GM18517 (cell line): Measurements from ENCODE around the gene TTLL1.

Experiments
- ATAC-seq: cut with Tn5 transposase; IDR thresholded peaks from one replicate; pipeline ENCODE4 v1.9.1; 2021; ENCODE audit warnings: mild to moderate bottlenecking, moderate library complexity; ENCODE audit not compliant: unreplicated experiment

The TTLL1 gene

DNA sequence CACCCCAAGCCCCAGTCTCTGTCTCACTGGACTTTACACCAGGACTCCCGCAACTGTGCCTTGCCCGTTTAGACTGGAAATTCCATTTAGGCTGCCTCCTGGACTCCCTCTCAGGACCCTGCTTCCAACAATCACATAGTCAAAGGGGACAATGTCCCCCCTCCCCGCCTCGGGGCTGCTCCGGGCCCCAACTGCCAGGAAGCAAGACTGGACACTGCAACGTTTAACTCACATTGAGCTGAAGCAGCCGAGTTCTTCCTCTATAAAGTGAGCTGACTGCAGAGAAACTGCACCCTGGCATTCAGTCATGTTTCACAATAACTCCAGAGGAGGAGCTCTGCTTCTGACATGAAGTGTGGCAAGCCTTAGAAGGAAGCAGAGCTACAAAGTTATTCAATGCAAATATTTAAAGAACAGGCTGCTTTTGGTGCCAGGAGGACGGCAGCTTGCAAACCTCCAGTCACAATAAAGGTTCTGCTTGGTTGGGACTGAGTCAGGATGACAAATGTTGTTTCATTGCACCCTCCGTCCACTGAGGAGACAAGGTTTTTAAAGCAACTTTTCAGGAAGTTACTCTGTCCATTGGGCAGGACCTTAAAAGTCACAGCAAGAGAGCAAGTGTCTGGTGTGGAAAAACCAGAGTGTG is 94.2 kb downstream of the TTLL1 start:
- no peak for ATAC-seq

DNA sequence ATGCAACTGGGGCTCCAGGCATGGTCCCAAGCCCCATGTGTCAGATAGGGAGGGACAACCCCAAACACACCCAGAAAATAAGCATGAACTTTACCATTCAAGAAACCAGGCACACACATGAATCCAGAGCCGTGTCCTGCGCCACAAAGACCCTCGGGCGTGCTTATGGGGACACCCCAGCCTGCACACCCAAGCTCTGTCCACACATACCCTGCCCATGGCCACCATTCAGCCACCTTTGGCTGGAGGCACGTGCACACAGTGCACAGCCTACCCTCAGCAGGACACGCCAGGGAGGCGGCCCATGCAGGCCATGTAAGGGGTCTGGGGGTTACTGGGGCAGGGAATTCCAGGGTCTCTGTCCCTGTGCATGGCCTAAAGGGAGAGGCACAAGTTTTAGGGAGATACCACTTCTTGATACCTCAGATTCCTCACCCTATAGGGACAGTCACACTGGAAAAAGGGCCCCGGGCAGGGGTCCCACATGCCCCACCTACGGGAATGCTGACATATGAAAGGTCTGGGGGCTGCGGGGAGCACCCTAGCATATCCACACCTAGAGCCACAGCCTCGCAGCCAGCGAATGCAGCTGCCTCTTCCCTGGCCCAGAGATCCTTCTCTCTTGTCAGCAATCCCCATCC is 94.8 kb downstream of the TTLL1 start:
- ATAC-seq: no peak

DNA sequence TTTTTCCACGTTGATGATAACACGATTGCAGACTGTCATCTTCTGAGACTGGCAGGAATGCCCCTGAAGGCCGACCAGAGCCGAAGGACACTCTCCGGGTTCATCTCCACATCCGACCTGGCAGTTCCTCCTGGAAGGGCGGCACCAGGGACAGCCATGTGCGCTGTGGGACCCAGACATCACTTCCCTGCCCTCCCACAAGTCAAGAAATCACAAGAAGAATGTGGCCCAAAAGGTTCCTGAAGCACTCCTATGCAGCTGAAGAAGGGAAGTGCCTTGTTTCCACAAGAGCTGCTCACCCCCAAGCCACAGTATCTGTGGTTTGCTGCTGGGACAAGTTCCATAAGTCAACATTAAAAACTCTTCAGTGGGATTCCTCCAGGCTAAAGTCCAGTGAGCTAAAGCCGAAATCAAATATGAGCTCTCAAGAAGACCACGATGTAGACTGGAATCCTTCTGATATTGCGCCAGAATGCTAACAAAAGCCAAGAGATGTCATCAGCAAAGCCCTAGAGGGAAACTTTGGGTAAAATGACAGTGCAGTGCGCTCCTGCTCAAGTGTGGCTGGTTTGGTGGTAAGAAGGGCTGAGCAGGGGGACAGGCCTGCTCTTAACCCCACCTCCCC is 95.4 kb downstream of the TTLL1 start:
- no peak for ATAC-seq

DNA sequence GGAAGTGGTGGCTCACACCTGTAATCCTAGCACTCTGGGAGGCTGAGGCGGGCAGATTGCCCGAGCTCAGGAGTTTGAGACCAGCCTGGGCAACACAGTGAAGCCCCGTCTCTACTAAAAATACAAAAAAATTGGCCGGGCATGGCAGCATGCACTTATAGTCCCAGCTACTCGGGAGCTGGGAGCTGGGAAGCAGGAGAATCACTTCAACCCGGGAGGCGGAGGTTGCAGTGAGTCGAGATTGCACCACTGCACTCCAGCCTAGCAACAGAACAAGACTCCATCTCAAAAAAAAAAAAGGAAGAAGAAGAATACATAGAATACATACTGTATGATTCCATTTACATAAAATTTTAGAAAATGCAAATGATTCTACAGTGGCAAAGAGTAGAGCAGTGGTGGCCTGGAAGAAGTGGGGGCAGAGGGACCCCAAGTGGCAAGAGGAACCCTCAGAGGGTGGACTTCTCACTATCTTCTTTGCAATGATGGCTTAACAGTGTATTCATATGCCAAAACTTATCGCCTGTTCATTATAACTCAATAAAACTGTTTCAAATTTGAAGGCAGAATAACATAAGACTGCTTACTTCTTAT is 96.2 kb downstream of the TTLL1 start:
- no peak for ATAC-seq

DNA sequence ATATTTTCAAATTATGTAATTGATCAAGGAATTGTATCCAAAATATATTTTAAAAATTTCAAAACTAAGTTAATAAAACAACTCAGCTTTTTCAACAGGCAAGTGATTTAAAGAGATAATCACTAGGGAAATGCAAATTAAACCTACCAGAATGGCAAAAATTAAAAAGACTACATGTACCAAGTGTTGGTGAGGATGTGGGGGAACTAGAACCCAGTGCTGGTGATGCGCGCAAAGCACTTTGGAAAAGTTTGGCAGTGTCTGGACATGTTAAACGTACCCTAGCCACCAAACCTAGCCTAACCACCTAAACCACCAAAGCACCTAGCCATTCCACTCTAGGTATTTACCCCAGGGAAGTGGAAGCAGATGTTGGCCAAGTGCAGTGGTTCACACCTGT is 97.1 kb downstream of the TTLL1 start:
- no peak for ATAC-seq

DNA sequence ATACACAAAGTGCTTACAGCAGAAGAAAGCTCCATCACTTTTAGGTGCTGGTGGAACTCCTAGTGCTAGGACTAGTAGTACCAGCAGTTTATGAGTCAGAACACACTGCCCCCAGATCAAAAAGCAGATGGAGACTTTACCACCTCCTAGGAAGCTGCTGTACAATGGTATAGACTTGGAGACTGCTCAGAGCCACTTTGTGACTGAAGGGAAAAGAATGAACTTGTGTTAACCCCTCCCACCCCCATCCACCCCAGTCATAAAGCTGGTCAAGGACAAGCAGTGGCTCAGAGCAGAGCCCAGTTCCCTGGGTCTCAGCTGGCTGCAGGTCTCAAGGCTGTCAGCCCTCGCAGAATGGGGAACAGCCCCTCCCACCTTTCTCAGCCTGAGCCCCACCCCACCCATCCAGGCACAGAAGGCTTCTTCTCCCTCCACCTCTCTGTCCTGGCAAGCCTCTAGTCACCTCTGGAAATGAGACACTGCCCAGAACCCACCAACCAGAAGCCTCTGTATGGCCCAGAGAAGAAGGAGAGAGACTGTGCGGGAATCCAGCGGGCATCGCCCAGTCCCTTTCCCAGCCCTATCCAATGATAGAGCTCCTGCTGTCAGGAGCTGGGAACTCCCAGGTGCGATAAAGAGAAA is 98.1 kb downstream of the TTLL1 start:
- no peak for ATAC-seq

DNA sequence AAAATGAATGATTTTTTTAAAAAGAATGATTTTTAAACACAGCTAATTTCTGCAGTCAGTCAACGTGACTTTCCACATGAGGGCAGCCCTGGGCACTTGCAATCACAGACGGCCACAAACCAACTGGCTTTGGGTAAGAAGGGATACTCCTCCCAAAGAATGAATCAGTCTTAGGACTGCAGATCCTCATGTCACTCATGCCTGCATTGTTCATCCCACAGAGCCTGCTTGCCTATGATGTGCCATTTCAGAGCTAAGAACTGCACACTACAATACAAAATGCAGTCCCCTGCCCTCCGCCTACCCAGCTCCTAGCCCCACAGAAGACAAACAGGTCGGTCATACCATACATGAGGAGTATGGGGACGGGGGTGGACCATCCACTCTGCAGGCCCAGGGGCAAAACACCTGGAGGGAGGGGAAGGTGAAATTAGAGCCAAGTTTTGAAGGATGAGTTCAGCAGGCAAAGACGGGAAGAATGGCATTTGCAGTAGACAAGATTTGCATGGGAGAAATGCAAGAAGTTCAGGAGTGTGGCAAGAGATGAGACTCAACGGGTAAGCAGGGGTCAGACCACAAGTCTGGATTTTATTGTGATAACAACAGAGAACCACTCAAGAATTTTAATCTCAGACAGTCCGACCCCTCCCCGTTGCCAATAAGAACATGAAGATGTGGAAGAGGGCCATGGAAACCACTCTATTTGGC is 98.9 kb downstream of the TTLL1 start:
- no peak for ATAC-seq
